ENCODE measurements around the gene CD58. TPM values are rescaled to one million over a fixed set of nuclear protein-coding genes. Genes with fewer than 3 reads are reported as not detected.

The CD58 gene
- total and polyA plus RNA-seq, 9 of the 15 experiments (the other 6 are each of a cell fraction or from before 2014, with no cell fraction given) = 18.1 to 113 (median 37.4) TPM

GRCh38 chr1:116504308-116505156 is 66.3 kb downstream of the CD58 start (continued):
- TF ChIP-seq SMAD1 (IDR thresholded peaks at IDR 0.05; ENCODE audit: low read depth, low read length, partially characterized antibody) = no peak
- no peak for TF ChIP-seq ZNF79 (CRISPR knock-in tag; IDR thresholded peaks at IDR 0.05; ENCODE audit: low read depth)
- TF ChIP-seq MAFK (IDR thresholded peaks at IDR 0.05; ENCODE audit: low read length) = peak; percentile 65; the same call in 1 of the 2 replicates
- 0 out of 2 replicates have a peak, but pooled peaks have one; percentile 8 for TF ChIP-seq HNRNPUL1 (IDR thresholded peaks at IDR 0.05; ENCODE audit: low read length)
- no peak for TF ChIP-seq SFPQ (IDR thresholded peaks at IDR 0.05; ENCODE audit: low read depth, low read length)
- TF ChIP-seq POLR3A (IDR thresholded peaks at IDR 0.05; ENCODE audit: borderline replicate concordance, extremely low read depth, insufficient read depth, insufficient read length) = no peak
- no peak for TF ChIP-seq NFE2L1 (tag; IDR thresholded peaks at IDR 0.05; ENCODE audit: borderline replicate concordance, low read depth)
- TF ChIP-seq ZNF57 (CRISPR knock-in tag; IDR thresholded peaks at IDR 0.05) = no peak
- no peak for TF ChIP-seq NCOA4 (IDR thresholded peaks at IDR 0.05; ENCODE audit: partially characterized antibody)
